GM23338 (cell line): ENCODE data around the gene HRH3.

Experiments
- CREB1 ChIP-seq: fragments of 250-450 bp; sonication (Bioruptor Pico); IDR thresholded peaks from 2 replicates; pipeline ENCODE4 v1.5.0; 2020; ENCODE audit warnings: low read depth, mild to moderate bottlenecking, moderate library complexity
- CTCF ChIP-seq, 2 experiments: fragments of 200-600 bp in 1 of 2; sonication (generic) in 1 of 2; conservative IDR thresholded peaks; 2 replicates each; pipeline versions ENCODE4 v1.5.1 to v1.6.1; 2016 to 2017; ENCODE audit warnings: antibody characterized with exemption in 2 of 2, low read depth in 2 of 2, mild to moderate bottlenecking in 2 of 2, moderate library complexity in 1 of 2
- EZH2phosphoT487 ChIP-seq: fragments of 200-600 bp; sonication (generic); IDR thresholded peaks from one replicate; pipeline ENCODE4 v1.8.1; 2018; ENCODE audit warnings: antibody characterized with exemption; ENCODE audit not compliant: unreplicated experiment
- POLR2AphosphoS5 ChIP-seq: IDR thresholded peaks from 2 replicates; pipeline ENCODE4 v1.6.1; 2016; ENCODE audit warnings: antibody characterized with exemption, low read depth
- REST ChIP-seq: IDR thresholded peaks from one replicate; pipeline ENCODE4 v1.6.1; 2018; ENCODE audit warnings: antibody characterized with exemption; ENCODE audit not compliant: unreplicated experiment

DNA sequence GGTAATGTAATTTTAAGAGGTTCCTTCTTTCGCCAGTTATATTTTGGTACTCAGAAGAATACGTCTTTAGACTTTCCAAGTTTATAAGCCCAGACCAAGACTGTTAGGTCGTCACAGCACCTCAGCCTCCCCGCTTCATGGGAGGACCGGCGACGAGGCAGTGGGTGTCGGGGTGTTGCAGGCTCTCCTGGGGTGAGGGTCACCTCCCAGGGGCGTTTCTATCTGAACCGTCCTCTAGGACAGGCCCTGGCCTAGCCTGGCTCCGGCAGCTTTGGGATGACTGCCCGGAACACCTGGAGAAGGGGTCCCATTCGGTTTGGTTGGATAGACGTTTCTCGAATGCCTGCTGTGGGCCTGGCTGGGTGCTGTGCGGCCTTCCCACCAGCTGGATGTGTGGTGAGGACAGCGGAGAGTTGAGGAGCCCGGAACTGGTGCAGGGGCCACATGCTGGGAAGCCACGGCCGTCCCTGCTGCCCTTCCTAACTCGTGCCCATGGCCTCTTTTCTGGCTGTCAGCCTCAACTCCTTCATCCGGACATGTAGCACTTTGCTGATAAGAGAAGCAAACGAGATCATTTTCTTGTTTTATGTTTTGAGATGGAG lies 19.3 kb upstream of the HRH3 start:
- TF ChIP-seq CTCF (conservative IDR thresholded peaks at IDR 0.05; ENCODE audit: low read depth in 2 of 2): no peak
- TF ChIP-seq POLR2AphosphoS5: no peak
- TF ChIP-seq REST: no peak
- no peak for TF ChIP-seq CREB1 (CRISPR knock-in tag)
- no peak for TF ChIP-seq EZH2phosphoT487
